WTC11 (cell line): ENCODE results near the gene EEFSEC. TPM values are rescaled to one million over a fixed set of nuclear protein-coding genes. Genes with fewer than 3 reads are reported as not detected.

Experiments
- ATAC-seq: fragments of 200-7000 bp; cut with Tn5 transposase; 2 replicates; pipeline ENCODE4 v1.10.0; 2021; ENCODE audit warnings: mild to moderate bottlenecking, moderate library complexity
- CTCF ChIA-PET: fragments of 300-600 bp; sonication (Branson Sonifier 250); formaldehyde crosslinking; loops from one replicate; lab custom pipeline; 2021; ENCODE audit warnings: antibody characterized with exemption; lab: Charles Lee
- POLR2A ChIA-PET: fragments of 350-600 bp; sonication (Branson Sonifier 250); formaldehyde crosslinking; loops from one replicate; lab custom pipeline; 2021; ENCODE audit warnings: antibody characterized with exemption; lab: Charles Lee
- DNase-seq: peaks from one replicate; pipeline ENCODE4 v3.0.0; 2021; ENCODE audit warnings: low spot score
- H3K27ac Mint-ChIP-seq: 2 replicates; pipeline ENCODE4 v1.8.0; 2021; ENCODE audit warnings: mixed read lengths
- H3K27me3 Mint-ChIP-seq: 2 replicates; pipeline ENCODE4 v1.8.0; 2021; ENCODE audit warnings: low read depth, mild to moderate bottlenecking, moderate library complexity, mixed read lengths
- H3K36me3 Mint-ChIP-seq: 2 replicates; pipeline ENCODE4 v1.8.0; 2021; ENCODE audit warnings: mixed read lengths
- H3K4me1 Mint-ChIP-seq: 2 replicates; pipeline ENCODE4 v1.8.0; 2022; ENCODE audit warnings: mixed read lengths
- H3K4me3 Mint-ChIP-seq: 2 replicates; pipeline ENCODE4 v1.8.0; 2021; ENCODE audit warnings: mild to moderate bottlenecking, moderate library complexity, mixed read lengths
- H3K9me3 Mint-ChIP-seq: 2 replicates; pipeline ENCODE4 v1.8.0; 2021; ENCODE audit warnings: mixed read lengths
- AFF4 ChIP-seq: sonication (generic); formaldehyde crosslinking; IDR thresholded peaks from 2 replicates; pipeline ENCODE4 v1.8.1; 2023; ENCODE audit warnings: mild to moderate bottlenecking, missing genetic modification reagents, borderline replicate concordance
- ARID4B ChIP-seq: sonication (generic); formaldehyde crosslinking; IDR thresholded peaks from 2 replicates; pipeline ENCODE4 v1.8.0; 2023; ENCODE audit warnings: missing genetic modification reagents, mild to moderate bottlenecking, borderline replicate concordance
- CBFB ChIP-seq: sonication (generic); formaldehyde crosslinking; IDR thresholded peaks from 2 replicates; pipeline ENCODE4 v1.8.1; 2022; ENCODE audit warnings: mild to moderate bottlenecking, low read depth, missing genetic modification reagents
- CREB1 ChIP-seq: sonication (generic); formaldehyde crosslinking; IDR thresholded peaks from 2 replicates; pipeline ENCODE4 v1.8.0; 2023; ENCODE audit warnings: mild to moderate bottlenecking, missing genetic modification reagents
- HMGA2 ChIP-seq: fragments of 250-450 bp; sonication (Bioruptor Pico); IDR thresholded peaks from 2 replicates; pipeline ENCODE4 v1.4.0; 2021; ENCODE audit warnings: mild to moderate bottlenecking, moderate library complexity
- MXD4 ChIP-seq: fragments of 250-450 bp; sonication (Bioruptor Pico); IDR thresholded peaks from 2 replicates; pipeline ENCODE4 v1.8.0; 2021; ENCODE audit warnings: mild to moderate bottlenecking, moderate library complexity, borderline replicate concordance
- NR1H2 ChIP-seq: sonication (generic); formaldehyde crosslinking; IDR thresholded peaks from 2 replicates; pipeline ENCODE4 v1.9.0; 2021; ENCODE audit warnings: mild to moderate bottlenecking, moderate library complexity, missing genetic modification reagents
- PRRX2 ChIP-seq: fragments of 250-450 bp; sonication (Bioruptor Pico); IDR thresholded peaks from 2 replicates; pipeline ENCODE4 v1.8.0; 2021; ENCODE audit warnings: mild to moderate bottlenecking
- SP1 ChIP-seq: sonication (generic); formaldehyde crosslinking; conservative IDR thresholded peaks from 2 replicates; pipeline ENCODE4 v1.8.1; 2022; ENCODE audit warnings: missing genetic modification reagents
- TCF7 ChIP-seq: sonication (generic); formaldehyde crosslinking; IDR thresholded peaks from 2 replicates; pipeline ENCODE4 v1.8.0; 2022; ENCODE audit warnings: mild to moderate bottlenecking, low read depth, missing genetic modification reagents, moderate library complexity
- TP53 ChIP-seq: sonication (generic); formaldehyde crosslinking; IDR thresholded peaks from 2 replicates; pipeline ENCODE4 v1.8.1; 2023; ENCODE audit warnings: mild to moderate bottlenecking, missing genetic modification reagents
- ZNF138 ChIP-seq: sonication (generic); formaldehyde crosslinking; conservative IDR thresholded peaks from 2 replicates; pipeline ENCODE4 v1.8.1; 2022; ENCODE audit warnings: mild to moderate bottlenecking, moderate library complexity, missing genetic modification reagents
- ZNF219 ChIP-seq: sonication (generic); formaldehyde crosslinking; IDR thresholded peaks from 2 replicates; pipeline ENCODE4 v1.8.0; 2023; ENCODE audit warnings: missing genetic modification reagents, mild to moderate bottlenecking, borderline replicate concordance
- ZNF423 ChIP-seq: fragments of 250-450 bp; sonication (Bioruptor Pico); IDR thresholded peaks from 2 replicates; pipeline ENCODE4 v2.1.2; 2022; ENCODE audit warnings: mild to moderate bottlenecking, moderate library complexity
- ZNF512 ChIP-seq: sonication (generic); formaldehyde crosslinking; IDR thresholded peaks from 2 replicates; pipeline ENCODE4 v1.8.1; 2022; ENCODE audit warnings: missing genetic modification reagents, borderline replicate concordance
- total RNA-seq: library from RNA; stranded (reverse); gene quantifications from 3 replicates; pipeline ENCODE4 v1.2.3, GENCODE V29; 2021
- TF ChIP-seq, protein P1 (sequence below): sonication (generic); formaldehyde crosslinking; IDR thresholded peaks from 2 replicates; pipeline ENCODE4 v1.8.1; 2022; ENCODE audit warnings: mild to moderate bottlenecking, missing genetic modification reagents, moderate library complexity, borderline replicate concordance
- TF ChIP-seq, protein P2 (sequence below): sonication (generic); formaldehyde crosslinking; IDR thresholded peaks from 2 replicates; pipeline ENCODE4 v1.8.0; 2022; ENCODE audit warnings: mild to moderate bottlenecking, missing genetic modification reagents

The EEFSEC gene
- total RNA-seq, 1 experiment from 2014 or later = 13.7 TPM

DNA sequence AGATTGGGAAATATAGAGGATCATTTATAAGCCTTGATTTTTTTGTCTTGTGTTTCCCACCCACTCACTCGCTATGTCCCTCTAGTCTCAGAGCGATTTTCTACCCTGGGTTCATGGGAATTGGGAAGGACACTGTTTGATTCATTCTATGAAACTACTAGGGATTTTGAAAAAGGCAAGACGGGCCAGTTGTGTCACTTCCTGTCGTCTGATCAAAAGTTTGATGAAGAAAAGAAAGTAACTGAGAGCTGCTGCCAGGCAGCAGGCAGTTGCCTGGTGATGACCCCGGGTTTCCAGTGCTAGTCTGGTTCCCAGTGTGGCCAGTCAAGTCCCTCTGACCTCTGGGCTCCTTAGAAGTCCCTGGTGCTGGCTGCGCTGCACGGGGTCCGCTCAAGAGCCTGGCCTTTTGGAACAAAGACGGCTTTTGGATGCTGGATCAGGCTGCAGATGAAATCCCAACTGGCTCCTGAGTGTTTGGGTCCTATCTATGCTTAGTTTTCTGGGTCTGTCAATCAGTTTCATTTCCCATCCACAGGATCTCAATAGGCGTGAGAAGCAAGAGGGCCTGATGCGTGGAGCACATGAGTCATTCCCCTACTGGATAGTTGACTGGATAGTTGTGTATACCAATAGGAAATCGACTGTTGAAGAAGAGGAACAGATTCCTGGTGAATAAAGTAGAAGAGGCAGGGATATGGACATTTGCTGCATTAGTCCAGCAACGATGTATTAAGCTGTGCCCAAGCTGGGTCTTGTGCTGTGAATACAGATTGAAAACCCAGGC, 89.7 kb downstream of the EEFSEC start:
- ChIA-PET POLR2A (no interaction called here), CTCF (interaction anchor here (0.9 to 1.1 kb wide), 2 partner anchors 79 kb away, joined by 3 read pairs; no protein-coding TSS in a partner anchor)
- no peak overlapping the region for H3K4me3 Mint-ChIP-seq
- no peaks in the 10 kb centered on the region for H3K9me3 Mint-ChIP-seq
- H3K27me3 Mint-ChIP-seq = no peaks in the 10 kb centered on the region
- H3K4me1 Mint-ChIP-seq = peaks cover 10% of the 10 kb centered on the region
- TF ChIP-seq TCF7 (CRISPR knock-in tag) (no peak), PRRX2 (CRISPR knock-in tag) (no peak)
- ATAC-seq = no peak
- H3K27ac Mint-ChIP-seq = no peak overlapping the region
- no peaks in the 10 kb centered on the region for H3K36me3 Mint-ChIP-seq
- DNase-seq = no peak

DNA sequence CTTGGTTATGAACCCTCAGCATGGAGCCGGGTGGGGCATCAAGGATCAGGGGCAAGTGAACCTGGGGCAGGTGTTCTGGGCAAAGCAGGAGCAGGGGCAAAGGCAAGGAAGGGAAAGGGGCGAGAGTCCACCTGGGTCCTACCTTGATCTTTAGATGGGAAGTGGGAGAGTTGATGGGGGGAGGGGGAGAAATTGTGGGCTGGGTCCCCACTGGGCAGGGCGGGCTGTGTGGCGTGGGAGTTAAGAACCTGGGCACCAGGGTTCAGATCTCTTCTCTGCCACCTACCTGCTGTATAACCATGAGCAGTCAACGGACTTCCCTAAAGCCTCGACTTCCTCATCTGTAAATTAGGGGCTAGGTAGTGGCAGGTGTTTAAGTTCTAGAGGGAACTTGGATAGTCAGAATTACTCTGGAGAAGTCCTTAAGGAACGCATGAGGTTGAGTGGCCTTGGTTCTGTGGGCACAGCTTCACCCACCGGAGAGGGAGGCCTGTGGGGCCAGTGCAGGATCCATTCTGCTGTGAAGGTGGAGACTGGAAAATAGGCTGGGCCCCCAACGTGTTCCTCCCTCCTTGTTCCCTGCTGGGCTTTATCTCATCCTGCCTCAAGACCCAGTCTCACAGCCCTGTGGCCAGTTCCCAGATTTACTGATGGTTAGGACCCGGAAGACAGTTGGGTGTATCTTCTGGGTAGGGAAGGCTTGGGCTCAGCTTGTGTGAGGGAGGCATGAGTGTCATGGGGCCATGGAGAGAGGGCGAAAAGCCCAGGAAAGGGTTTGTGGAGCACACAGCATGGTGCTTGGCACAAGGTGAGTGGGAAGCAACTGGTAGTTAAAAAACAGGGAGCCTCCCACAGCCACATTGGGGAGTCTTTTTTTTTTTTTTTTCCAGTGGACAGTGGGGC, 90.6 kb downstream of the EEFSEC start:
- Mint-ChIP-seq H3K4me3 (no peak overlapping the region), H3K9me3 (no peaks in the 10 kb centered on the region), H3K27me3 (no peaks in the 10 kb centered on the region), H3K27ac (no peak overlapping the region), H3K4me1 (peaks cover 3% of the 10 kb centered on the region; the same call in 1 of the 2 replicates), H3K36me3 (no peaks in the 10 kb centered on the region)
- ATAC-seq = no peak
- ChIA-PET POLR2A (no interaction called here), CTCF (interaction anchor here (1.1 to 1.8 kb wide), 2 partner anchors 17 to 78 kb away, joined by 3 to 5 read pairs; no protein-coding TSS in a partner anchor)
- no peak for DNase-seq
- TF ChIP-seq, protein P1, sequence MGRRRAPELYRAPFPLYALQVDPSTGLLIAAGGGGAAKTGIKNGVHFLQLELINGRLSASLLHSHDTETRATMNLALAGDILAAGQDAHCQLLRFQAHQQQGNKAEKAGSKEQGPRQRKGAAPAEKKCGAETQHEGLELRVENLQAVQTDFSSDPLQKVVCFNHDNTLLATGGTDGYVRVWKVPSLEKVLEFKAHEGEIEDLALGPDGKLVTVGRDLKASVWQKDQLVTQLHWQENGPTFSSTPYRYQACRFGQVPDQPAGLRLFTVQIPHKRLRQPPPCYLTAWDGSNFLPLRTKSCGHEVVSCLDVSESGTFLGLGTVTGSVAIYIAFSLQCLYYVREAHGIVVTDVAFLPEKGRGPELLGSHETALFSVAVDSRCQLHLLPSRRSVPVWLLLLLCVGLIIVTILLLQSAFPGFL = no peak
- TF ChIP-seq TP53 (no peak), ZNF423 (CRISPR knock-in tag) (no peak)

- POLR2A ChIA-PET = no interaction called here
- 0 out of 2 replicates have a peak overlapping the region, but pooled peaks have one; percentile 19 for H3K27ac Mint-ChIP-seq
- no peak for ATAC-seq
- no peaks in the 10 kb centered on the region for H3K4me1 Mint-ChIP-seq
- no peaks in the 10 kb centered on the region for H3K36me3 Mint-ChIP-seq
- H3K9me3 Mint-ChIP-seq = peaks cover 5% of the 10 kb centered on the region; the same call in 1 of the 2 replicates
- H3K27me3 Mint-ChIP-seq = no peaks in the 10 kb centered on the region
- no peak overlapping the region for H3K4me3 Mint-ChIP-seq
- CTCF ChIA-PET = interaction anchor here (1.1 to 1.8 kb wide), 2 partner anchors 19 to 76 kb away, joined by 3 to 5 read pairs; no protein-coding TSS in a partner anchor
- no peak for DNase-seq
- TF ChIP-seq TCF7 (CRISPR knock-in tag) (no peak), HMGA2 (no peak), ZNF512 (CRISPR knock-in tag) (no peak), CBFB (CRISPR knock-in tag) (no peak), SP1 (CRISPR knock-in tag) (no peak), AFF4 (CRISPR knock-in tag) (no peak), ARID4B (no peak), MXD4 (CRISPR knock-in tag) (no peak), CREB1 (CRISPR knock-in tag) (no peak), ZNF219 (CRISPR knock-in tag) (no peak), TP53 (no peak), NR1H2 (no peak), ZNF138 (CRISPR knock-in tag) (no peak)
- TF ChIP-seq, protein P2, sequence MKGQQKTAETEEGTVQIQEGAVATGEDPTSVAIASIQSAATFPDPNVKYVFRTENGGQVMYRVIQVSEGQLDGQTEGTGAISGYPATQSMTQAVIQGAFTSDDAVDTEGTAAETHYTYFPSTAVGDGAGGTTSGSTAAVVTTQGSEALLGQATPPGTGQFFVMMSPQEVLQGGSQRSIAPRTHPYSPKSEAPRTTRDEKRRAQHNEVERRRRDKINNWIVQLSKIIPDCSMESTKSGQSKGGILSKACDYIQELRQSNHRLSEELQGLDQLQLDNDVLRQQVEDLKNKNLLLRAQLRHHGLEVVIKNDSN (CRISPR knock-in tag) = no peak
Observed at GRCh38 chr3:128245460-128245859, 92.2 kb downstream of the EEFSEC start.
